ENCODE results near the gene UCN2. TPM values are rescaled to one million over a fixed set of nuclear protein-coding genes. Genes with fewer than 3 reads are reported as not detected.
"Not testable (repeated sequence)": the region's sequence is repeated elsewhere in the genome, so short reads cannot be mapped to it uniquely, and the experiment has no call there.

The UCN2 gene
- total RNA-seq, 1 donor from 2014 or later, result not detected

DNA sequence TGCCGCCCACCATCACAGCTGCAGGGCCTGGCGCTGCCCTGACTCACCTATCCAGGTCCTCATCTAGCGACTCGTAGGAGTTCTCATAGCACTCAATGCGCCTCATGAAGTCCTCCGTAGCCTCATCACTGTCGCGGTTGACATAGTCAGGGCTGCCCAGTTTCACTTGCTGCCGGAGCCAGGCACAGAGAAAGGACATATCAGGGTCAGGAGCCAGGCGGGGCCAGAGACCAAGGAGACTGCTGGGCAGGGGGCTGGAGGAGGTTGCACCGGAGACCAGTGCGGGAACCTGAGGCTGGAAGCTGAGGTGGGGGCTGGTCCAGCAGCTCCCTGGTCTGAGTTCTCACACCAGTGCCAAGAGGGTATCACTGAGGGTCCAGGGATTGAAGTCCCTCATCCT lies 25.1 kb downstream of the UCN2 start:
- no peak for DNase-seq (ENCODE audit: low read depth in 2 of 2)

DNA sequence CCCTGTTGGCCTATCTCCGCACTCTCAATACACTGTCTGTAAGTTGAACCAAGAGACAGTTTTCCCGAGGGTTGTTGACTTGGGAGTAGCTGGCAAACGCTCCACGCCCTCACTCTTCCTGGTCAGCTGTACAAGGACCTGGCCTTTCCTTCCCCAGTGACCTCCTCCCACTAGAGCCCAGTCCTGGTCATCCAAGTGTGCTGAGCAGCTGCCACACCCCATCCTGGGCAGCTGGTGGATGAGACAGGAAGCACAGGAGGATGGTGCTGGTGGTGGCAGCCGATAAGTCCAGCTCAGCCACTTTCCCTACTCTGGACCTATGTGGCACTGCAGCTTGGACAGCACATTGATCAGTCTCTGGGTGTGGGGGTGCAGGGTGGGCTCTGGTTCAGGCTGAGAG lies 26.8 kb downstream of the UCN2 start:
- no peak for DNase-seq (ENCODE audit: low read depth in 2 of 2)

DNA sequence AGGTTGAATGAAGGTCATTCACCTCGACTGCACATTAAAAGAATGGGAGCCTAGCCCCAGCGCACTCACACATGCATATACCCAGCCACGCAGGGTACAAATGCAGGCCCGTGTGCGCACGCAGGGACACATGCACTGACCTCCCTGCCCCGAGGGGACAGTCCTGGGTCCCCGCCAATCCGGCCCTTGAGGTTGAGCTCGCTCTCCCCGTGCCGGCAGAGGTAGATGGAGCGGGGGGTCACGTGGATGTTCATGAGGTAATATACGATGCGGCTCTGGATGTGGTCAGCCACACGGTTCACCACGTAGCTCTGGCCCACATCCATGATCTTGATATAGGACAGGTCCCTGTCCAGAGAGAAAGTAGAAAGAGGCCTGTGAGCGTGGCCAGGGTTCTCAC lies 27.5 kb downstream of the UCN2 start:
- DNase-seq (ENCODE audit: low read depth in 2 of 2), result no peak

DNA sequence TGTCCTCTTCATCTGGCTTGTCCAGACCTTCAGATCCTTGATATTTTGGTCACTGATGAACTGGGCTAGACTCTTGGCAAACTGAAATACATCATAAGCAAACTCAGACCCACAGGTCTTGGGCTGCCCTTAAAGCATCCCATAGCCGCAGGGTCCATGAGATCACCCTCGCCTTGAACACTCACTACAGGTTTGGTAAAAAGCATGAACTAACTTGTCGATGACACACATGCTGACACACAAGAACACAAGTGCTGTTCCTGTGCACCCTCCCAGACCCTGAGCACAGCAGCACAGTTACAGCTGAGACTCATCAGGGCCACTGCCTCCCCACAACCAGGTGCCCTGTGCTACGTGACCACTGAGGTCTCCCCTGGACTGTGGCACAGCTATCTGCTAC lies 28.0 kb downstream of the UCN2 start:
- no peak for DNase-seq (ENCODE audit: low read depth in 2 of 2)

DNA sequence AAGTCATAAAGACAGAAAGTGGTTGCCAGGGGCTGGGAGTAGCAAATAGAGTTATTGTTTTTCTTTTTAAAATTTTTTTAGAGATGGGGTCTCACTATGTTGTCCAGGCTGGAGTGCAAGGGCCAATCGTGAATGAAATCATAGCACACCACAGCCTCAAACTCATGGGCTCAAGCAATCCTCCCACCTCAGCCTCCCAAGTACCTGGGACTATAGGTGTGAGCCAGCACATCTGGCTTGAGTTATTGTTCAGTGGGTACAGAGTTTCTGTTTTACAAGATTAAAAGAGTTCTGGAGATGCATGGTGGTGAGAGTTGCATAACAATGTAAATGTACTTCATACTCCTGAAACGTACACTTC lies 30.6 kb downstream of the UCN2 start:
- no peak for DNase-seq (ENCODE audit: low read depth in 2 of 2)

DNA sequence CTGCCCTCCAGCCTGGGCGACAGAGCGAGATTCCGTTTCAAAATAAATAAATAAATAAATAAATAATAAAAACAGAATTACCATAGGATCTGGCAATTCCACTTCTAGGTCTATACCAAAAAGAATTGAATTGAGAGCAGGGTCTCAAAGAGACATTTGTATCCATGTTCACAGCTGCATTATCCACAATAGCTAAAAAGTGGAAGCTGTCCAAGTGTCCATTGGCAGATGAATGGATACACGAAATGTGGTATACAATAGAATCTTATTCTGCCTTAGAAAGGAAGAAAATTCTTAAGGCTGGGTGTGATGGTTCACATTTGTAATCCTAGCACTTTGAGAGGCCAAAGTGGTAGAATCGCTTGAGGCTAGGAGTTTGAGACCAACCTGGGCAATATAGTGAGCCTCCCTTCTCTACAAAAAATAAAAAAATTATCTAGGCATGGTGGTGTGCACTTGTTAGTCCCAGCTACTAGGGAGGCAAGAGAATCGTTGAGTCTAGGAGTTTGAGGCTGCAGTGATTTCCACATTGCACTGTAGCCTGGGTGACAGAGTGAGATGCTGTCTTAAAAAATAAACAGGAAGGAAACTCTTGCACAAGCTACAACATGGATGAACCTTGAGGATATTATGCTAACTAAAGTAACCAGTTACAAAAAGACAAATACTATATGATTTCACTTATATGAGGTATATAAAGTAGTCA lies 31.2 kb downstream of the UCN2 start:
- no peak for DNase-seq (ENCODE audit: low read depth in 2 of 2)

DNA sequence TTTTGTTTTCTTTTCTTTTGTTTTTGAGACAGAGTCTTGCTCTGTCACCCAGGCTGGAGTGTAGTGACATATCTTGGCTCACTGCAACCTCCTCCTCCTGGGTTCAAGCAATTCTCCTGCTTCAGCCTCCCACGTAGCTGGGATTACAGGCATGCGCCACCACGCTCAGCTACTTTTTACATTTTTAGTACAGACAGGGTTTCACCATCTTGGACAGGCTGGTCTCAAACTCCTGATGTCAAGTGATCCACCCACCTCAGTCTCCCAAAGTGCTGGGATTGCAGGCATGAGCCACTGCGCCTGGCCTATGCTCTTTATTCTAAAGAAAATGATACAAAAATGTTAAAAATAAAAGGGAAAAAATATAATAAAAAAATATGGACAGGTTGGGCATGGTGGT lies 32.9 kb downstream of the UCN2 start:
- DNase-seq (ENCODE audit: low read depth in 2 of 2), result not testable (repeated sequence)

DNA sequence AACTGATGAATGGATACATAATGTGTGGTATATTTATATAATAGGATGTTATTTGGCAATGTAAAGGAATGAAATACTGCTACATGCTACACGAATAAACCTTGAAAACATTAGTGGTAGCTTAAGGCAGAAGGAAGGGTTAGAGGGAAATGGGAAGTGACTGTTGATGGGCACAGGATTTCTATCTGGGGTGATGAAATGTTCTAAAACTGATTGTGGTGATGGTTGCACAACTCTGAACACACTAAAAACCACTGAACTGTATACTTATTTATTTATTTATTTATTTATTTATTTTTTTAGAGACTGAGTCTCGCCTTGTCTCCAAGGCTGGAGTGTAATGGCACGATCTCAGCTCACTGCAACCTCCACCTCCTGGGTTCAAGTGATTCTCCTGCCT lies 34.8 kb downstream of the UCN2 start:
- DNase-seq (ENCODE audit: low read depth in 2 of 2), result no peak

DNA sequence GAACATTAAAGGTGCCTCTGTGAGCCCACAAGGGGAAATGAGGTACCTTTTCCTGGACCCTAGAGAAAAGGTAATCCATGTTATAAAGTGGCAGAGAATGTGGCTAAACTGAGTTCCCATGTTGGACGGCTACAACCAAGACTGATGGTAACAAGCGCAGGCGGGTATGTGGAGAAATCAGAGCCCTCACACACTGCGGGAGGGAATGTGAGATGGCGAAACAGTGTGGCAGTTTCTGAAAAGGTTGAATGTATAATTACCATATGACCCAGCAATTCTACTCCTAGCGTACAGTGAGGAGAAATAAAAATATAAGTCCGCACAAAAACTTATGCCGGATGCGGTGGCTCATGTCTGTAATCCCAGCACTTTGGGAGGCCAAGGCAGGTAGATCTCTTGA lies 35.5 kb downstream of the UCN2 start:
- no peak for DNase-seq (ENCODE audit: low read depth in 2 of 2)

DNA sequence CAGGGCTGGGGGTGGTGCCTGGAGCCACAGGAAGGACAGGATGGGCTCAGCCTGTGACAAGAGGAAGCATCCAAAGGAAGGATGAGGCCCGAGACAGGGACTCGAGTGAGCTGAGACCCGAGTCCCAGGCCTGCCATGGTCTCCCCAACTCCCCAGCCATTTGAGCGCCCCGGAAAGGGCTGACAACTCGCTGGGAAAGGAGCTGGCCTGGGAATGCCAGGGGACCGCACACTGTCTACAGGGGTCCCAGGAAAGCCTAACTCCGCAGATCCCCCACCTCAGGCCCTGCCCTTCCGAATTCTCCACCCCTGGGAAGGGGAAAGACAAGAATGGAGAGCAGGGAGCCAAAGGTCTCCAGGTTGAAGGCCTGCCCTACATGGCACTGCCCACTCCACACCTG lies 38.6 kb downstream of the UCN2 start:
- DNase-seq (ENCODE audit: low read depth in 2 of 2), result peak in 1 of 2 donors; percentile 17

DNA sequence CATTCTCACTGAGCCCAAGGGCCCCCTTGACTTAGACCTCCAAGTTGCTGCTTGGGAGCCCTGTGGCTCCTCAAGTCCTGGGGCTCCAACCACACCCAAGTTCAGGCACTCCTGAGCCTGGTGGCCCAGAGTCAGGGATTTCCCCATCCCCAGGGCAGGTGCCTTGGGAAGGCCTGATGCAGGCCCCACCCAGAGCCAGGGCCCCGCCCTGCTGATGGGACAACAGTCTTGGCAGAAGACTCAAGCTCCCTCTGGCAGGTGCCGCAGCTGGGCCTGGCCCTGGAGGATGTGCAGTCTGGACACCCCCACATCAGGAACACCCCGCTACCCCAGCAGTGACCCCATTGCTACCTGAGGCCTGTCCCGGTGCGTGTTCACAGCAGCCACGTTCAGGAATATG lies 41.9 kb downstream of the UCN2 start:
- DNase-seq (ENCODE audit: low read depth in 2 of 2), result no peak

DNA sequence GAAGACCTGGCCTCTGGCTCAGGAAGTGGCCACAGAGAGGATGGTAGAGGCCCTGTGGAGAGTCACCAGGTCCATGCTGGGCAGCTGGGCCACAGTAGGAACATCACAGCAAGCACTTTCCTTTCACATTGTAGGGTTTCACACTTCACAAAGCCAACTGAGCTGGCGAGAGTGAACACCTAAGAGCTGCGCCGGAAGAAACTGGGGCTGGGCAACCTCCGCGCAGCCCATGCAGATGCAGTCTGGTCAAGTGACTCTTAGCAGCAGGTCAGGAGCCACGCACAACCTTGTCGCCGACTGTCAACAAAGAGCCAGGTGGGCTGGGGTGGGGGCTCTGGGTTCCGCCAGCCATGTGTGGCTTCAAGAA lies 44.3 kb downstream of the UCN2 start:
- DNase-seq (ENCODE audit: low read depth in 2 of 2), result no peak

DNA sequence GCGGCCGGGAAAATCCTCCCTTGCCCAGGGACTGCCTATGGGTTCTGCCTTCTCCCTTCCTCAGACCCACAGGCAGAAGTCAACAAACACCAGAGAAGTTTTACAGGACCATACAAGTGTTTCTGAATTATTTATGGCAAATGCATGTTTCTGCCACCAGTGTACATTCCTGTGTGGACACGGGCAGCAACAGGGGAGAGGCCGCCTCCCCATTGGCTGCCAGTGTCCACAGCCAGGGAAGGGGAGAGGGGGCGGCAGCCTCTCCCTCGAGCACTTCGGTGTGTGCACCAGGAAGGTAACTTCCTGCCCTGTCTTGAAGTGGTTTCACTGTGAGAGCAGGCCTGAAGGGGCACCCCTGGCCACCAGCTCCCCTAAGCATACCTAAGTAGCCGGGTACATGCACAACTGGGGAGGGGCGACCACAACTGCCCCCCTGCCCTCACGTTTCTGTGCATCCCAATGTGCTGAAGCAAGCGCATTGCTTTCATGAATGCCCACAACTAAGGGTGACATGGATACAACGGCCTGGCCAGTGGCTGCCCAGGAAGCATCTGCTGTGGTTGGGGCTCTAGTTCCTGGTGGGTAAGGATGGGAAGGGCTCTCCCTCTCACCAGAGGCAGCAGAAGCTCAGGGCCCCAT lies 44.8 kb downstream of the UCN2 start:
- DNase-seq (ENCODE audit: low read depth in 2 of 2), result no peak

DNA sequence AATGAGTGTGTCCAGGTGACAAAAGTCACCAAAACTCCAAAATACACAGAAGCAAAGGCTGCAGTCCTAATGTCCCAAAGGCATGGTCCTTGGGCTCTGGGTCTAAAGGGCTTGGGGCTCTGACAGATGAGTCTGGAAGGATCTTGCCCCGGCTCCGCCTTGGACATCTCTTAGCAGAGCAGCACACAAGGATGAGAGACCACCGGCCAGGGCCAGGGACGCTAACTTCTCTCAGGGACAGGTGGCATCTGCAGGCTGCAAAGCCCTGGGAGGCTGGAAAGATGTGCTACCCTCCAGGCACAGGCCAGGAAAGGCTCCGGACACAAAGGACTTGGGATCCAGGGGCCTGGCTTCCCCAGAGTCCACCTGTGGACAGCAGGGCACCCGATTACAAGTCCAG lies 45.5 kb downstream of the UCN2 start:
- DNase-seq (ENCODE audit: low read depth in 2 of 2), result no peak

DNA sequence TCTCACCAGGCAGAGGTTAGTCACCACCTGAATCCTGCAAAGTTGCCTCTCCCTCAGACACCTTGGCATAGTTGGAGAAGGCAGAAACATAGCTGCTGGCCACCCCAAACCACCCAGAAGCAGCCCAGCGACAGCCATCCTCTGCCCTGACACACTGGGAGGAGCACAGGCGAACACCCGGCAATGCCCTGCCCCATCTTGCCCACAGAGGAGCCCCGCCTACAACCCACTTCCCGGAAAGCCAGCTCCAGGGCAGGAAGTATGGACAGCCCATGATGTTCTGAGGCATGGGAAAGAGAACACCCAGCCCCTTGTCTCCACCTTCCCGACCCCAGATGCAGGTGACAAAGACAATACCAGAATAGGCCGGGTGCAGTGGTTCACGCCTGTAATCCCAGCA lies 47.0 kb downstream of the UCN2 start:
- DNase-seq (ENCODE audit: low read depth in 2 of 2), result no peak

DNA sequence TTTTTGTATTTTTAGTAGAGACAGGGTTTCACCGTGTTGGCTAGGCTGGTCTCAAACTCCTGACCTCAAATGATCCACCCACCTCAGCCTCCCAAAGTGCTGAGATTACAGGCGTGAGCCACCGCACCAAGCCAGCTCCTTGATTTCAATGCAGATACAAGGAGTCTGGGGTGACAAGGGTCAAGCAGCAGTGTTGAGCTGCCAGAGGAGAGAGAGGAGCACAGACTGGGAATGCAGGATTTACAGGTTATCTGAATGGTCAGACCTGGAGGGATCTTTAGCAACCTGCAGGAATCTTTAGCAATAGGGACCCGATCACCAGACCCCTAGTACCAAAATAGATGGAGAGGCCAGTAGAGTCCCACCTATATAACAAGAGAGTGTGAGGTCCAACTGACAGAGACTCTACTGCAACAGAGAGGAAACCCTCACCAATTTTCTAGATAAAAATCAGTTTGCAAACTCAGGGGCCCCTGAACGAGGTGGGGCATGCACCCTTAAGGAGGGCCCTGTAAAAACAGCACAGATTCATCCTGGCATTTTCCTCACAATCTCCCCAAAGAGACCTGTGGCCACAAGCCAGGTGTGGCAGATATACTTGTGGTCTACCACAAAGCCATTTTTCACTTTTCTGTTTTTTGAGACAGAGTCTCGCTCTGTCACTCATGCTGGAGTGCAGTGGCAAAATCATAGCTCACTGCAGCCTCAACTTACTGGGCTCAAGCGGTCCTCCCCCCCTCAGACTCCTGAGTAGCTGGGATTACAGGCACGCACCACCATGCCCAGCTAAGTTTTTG lies 49.0 kb downstream of the UCN2 start:
- DNase-seq (ENCODE audit: low read depth in 2 of 2), result no peak

Other genes starting within 250 kb of the UCN2 start
- gene SPINK8, start 230.1 kb downstream of the UCN2 start, total RNA-seq, result not detected in 2 replicates
- gene FBXW12, start 191.6 kb downstream of the UCN2 start, total RNA-seq, result not detected in 2 replicates
- gene PLXNB1, start 133.7 kb downstream of the UCN2 start, total RNA-seq, result 16.1 and 17.0 TPM in 2 replicates
- gene CCDC51, start 123.7 kb downstream of the UCN2 start, total RNA-seq, result 8.9 and 10.1 TPM in 2 replicates
- 237 and 246 TPM in 2 replicates for gene TMA7, start 123.5 kb downstream of the UCN2 start, total RNA-seq
- gene ATRIP, start 117.0 kb downstream of the UCN2 start, total RNA-seq, result 3.7 and 4.6 TPM in 2 replicates
- 65.6 and 68.5 TPM in 2 replicates for gene SHISA5, start 59.6 kb downstream of the UCN2 start, total RNA-seq
- 0.60 and 1.5 TPM in 2 replicates for gene PFKFB4, start 7.0 kb downstream of the UCN2 start, total RNA-seq
- gene COL7A1, start 31.5 kb upstream of the UCN2 start, total RNA-seq, result under 0.01 and 0.22 TPM in 2 replicates
- gene UQCRC1, start 45.9 kb upstream of the UCN2 start, total RNA-seq, result 187 and 249 TPM in 2 replicates
- gene TMEM89, start 58.0 kb upstream of the UCN2 start, total RNA-seq, result not detected in 2 replicates
- 8.3 and 9.7 TPM in 2 replicates for gene SLC26A6, start 71.7 kb upstream of the UCN2 start, total RNA-seq
- gene CELSR3, start 99.1 kb upstream of the UCN2 start, total RNA-seq, result 0.20 and 0.22 TPM in 2 replicates
- gene NCKIPSD, start 122.1 kb upstream of the UCN2 start, total RNA-seq, result 4.2 and 5.2 TPM in 2 replicates
- gene IP6K2, start 153.4 kb upstream of the UCN2 start, total RNA-seq, result 29.0 and 39.3 TPM in 2 replicates